HTERT RPE-1 (cell line): Measurements from ENCODE around the gene ATAD3C.
"Not testable (repeated sequence)": the region's sequence is repeated elsewhere in the genome, so short reads cannot be mapped to it uniquely, and the experiment has no call there.

Experiments used
- in situ Hi-C: fragments of 300-500 bp; cut with MboI; formaldehyde crosslinking; loops from 4 replicates; pipeline ENCODE4 v1.14.3; 2020; ENCODE audit warnings: low sequenced_read_pairs

The ATAD3C gene, protein sequence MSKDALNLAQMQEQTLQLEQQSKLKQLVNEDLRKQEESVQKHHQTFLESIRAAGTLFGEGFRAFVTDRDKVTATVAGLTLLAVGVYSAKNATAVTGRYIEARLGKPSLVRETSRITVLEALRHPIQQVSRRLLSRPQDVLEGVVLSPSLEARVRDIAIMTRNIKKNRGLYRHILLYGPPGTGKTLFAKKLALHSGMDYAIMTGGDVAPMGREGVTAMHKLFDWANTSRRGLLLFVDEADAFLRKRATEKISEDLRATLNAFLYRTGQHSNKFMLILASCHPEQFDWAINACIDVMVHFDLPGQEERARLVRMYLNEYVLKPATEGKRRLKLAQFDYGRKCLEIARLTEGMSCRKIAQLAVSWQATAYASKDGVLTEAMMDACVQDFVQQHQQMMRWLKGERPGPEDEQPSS

DNA sequence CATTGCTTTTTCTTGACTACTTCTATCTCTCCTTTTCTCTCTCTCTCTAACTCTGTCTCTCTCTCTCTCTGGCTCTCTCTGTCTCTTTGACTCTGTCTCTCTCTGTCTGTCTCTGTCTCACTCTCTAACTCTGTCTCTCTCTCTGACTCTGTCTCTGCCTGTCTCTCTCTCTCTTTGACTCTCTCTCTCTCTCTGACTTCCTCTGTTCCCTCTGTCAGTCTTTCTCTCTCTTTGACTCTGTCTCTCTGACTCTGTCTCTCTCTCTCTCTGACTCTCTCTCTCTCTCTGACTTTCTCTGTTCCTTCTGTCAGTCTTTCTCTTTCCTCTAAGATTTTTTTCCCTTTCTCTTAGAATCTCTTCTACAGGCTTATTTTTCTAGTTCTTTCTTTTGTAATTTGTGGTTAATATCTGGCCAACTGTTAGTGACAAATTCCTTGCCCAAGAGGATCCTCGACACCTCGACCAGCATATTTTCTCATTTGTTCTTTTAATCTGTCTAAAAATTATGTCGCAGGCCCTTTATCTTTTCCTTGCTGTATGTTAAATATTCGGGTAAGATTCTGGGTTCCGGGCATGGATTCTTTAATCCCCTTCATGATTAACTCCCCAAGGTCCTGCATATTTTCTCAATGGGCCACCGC lies at the start of gene ATAD3C:
TSS of gene ATAD3C (plus strand) at position 591 of the 641 bp plus-strand sequence. CDS start 995 bp downstream, outside the sequence.
- in situ Hi-C loops = no loop called here

DNA sequence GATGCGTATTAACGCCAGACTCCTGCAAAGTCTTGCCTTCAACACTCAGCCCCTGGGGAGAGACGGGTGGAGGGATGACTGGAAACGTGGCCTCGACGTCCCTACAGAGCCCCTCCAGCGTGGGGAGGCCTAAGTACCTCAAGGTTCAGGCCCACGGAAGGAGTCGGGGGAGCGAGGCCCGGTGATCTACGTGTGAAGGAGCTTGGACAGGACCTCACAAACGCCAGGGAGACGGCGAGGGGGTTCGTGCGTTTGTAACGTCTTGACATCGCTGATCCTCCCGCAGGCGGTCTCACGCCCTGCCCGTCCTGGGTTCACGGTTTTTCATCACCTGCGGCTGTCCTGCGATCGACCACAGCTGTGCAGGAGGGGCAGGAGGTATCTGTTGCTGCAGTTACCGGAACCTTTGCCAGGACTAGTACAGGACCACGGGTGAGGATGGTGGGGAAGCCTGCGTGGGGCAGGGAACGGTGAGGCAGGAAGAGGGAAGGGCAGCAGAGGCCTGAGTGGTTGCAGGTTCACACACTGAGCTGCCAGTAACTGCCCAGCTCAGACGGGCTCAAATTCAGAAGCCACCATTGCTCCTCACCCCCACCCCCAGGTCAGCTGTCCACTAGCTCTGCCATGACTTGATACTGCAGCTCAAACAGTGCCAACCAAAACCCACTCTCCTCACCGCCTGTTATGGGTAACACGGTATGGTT lies 49.5 kb upstream of the ATAD3C start:
- in situ Hi-C loops = no loop called here

DNA sequence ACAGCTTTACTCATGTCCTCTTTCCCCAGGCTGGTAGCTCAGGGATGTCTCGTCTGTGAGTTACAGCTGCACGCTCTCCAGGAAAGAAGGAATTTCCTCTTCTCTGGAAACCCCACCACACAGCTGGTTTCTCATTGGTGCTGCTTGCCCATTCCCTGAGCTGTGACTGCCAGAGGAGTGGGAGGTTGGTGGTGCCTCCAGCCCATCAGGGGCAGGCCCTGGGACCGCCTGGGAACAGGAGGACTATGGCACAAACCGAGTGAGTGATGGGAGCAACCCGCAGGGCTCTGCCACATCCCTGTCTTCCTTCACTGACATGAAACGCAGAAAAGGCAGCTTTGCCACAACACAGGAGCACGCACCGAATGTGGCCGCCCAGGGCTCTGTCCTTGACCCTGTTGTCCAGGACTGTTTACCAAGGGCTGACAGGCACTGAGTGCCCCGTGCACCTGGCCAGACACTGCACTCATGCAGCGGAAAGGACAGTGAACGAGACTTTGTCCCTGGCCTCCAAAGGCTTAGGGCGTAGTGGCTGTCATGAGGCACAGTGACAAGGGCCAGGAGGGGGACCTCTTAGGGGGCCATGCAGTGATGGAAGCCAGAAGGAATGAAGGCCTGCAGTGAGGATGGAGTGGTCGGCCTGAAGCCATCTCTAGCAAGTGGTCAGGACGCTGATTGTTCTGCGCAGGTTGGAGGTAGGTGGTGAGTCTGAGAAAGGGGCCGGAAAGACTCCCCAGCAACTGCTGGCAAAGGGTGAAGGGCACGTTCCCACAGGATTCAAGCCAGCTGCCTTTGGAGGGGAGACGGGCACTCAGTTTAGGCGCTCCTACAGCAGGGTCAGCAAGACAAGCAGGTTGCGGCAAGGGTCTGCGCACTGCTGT lies 48.7 kb upstream of the ATAD3C start:
- in situ Hi-C loops = no loop called here

DNA sequence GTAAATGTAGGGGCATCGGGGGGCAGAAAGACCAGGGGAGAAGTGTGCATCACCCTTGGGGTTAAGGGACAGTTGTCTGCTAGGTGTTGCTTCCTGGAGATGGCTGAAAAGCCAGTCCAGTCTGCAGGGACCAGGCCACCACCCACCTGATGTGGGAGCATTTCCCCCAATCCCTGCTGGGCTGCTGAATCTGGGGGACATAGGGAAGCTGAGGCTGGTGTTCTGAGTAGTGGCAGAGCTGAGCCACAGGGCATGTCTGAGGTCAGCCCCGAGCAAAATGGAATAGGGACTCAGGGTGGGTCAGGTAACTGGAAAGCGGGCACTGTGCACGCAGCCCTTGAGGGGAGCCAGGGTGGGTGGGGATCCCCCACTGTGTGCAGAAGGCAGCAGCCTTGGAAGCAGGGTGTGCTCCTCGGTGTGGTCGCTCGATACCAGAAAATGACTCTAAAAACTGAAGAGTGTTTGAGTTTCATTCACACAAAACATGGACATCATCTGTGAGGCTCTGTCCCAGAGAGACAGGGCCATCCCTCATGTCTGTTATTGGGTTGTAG lies 48.0 kb upstream of the ATAD3C start:
- in situ Hi-C loops = no loop called here

DNA sequence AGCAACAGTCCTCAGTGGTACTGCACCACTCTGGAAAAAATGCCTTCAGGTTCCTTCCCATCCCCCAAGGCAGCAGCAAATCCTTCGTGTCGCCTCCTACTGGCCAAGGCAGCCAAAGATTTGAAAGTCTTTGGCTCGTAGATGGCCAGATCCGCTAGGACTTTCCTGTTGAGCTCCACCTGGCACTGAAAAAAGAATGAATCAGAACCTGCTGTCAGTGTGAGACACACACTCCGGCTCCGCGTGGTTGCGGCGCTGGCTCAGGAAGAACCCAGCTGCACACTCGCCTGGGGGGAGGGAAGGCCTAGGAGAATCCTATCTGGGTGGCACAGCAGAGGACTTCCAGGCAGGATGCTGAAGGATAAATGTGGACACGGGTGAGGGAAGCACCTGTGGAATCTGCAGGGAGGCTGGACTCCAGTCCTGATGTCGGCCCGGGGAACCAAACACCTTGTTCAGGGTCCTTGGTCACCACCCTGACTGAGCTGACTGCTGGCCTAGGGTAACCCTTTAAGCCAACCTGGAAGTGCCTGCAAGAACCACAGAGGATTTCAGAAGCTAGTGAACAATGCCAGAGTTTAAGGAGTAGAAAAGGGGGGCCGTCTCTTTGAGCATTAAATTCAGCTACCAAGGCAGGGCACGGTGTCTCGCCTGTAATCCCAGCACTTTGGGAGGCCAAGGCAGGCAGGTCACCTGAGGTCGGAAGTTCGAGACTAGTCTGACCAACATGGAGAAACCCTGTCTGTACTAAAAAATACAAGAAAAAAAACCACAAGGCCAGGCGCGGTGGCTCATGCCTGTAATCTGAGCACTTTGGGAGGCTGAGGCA lies 47.2 kb upstream of the ATAD3C start:
- in situ Hi-C loops = no loop called here

DNA sequence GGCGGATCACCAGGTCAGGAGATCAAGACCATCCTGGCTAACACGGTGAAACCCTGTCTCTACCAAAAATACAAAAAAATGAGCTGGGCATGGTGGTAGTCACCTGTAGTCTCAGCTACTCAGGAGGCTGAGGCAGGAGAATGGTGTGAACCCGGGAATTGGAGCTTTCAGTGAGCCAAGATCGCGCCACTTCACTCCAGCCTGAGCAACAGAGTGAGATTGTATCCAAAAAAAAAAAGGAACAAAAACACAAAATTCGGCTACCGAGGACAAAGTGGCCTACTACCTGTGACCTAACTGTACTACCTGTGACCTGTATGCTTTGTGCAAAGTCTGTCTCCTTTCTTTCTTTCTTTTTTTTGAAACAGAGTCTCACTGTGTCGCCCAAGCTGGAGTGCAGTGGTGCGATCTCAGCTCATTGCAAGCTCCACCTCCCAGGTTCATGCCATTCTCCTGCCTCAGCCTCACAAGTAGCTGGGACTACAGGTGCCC lies 46.5 kb upstream of the ATAD3C start:
- in situ Hi-C loops = not testable (repeated sequence)

DNA sequence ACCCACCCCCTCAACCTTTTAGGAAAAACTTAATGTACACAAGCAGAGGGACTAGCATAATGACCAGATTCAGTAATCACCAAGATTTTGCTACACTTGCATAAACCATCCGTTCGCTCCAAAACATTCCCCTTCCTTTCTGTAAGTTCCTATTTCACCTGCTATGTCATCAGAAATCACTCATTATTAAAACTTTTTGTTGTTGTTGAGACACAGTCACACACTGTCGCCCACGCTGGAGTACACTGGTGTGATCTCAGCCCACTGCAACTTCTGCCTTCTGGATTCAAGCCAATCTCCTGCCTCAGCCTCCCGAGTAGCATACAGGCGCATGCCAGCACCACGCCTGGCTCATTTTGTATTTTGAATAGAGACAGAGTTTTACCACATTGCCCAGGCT lies 45.8 kb upstream of the ATAD3C start:
- in situ Hi-C loops = no loop called here

DNA sequence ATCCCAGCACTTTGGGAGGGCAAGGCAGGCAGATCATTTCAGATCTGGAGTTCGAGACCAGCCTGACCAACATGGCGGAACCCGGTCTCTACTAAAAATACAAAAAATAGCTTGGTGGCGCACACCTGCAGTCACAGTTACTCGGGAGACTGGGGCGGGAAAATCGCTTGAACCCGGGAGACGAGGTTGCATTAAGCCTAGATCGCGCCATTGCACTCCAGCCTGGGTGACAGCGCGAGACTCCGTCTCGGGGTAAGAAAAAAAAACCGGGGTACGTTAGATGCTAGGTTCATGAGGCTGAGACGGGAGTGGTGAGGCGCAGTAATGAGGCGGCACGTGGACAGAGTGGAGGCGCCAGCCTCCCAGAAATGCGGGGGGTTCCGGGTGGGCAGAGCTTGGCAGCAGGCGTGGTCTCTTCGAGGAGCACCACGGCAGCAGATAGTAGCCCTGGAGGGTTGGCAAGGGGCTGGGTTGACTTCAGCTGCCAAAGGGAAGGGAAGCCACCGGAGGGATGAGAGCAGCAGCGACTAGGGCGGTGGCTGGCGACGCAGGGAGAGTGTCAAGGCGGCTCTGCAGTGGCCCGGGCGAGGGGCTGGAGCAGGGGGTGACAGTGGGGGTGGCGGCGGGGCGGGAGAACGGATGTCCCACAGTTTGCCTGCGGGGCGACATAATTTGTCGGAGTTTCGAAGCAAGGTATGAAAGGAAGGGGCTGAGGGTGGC lies 43.2 kb upstream of the ATAD3C start:
- in situ Hi-C loops = no loop called here

DNA sequence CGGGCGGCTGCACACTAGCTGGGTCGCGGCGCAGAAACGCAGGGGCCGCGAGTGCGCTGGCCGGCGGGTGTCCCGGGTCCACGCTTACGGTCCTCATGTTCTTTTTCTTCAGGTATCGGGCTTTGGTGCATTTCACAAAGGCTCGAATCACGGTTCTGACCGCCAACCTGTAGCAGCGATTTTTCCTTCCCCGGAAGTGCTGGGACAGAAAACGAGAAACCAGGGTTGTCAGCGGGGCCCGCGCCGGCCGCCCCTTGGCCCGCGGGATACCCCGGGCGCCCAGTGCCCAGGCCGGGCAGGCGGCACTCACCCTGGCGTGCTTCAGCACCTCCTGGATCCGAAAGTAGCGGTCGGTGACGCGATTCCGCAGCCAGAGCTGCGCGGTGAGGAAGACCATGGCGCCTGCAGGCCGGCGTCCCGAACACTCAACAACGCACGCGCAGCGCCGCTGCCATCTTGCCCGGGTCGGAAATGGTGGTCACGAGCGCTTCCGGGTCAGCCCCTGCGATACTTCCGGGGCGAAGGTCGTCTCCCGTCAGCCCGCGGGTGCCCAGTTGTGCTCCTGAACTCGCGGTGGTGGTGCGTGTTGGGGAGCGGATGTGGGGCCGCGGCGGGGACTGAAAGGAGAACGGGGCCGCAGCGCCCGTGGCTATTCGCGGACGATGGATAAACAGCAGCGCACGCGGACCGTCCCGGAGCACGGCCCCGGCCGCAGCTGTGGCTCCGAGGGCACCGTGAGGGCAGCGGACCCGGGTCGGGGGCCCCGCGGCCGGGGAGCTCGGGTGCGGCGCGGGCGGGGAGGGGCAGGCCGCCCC lies 42.5 kb upstream of the ATAD3C start, which contains the start of gene MRPL20:
TSS of gene MRPL20 (minus strand) at position 473 of the 815 bp plus-strand sequence. CDS start at position 397, 76 bp downstream.
- in situ Hi-C loops = no loop called here

DNA sequence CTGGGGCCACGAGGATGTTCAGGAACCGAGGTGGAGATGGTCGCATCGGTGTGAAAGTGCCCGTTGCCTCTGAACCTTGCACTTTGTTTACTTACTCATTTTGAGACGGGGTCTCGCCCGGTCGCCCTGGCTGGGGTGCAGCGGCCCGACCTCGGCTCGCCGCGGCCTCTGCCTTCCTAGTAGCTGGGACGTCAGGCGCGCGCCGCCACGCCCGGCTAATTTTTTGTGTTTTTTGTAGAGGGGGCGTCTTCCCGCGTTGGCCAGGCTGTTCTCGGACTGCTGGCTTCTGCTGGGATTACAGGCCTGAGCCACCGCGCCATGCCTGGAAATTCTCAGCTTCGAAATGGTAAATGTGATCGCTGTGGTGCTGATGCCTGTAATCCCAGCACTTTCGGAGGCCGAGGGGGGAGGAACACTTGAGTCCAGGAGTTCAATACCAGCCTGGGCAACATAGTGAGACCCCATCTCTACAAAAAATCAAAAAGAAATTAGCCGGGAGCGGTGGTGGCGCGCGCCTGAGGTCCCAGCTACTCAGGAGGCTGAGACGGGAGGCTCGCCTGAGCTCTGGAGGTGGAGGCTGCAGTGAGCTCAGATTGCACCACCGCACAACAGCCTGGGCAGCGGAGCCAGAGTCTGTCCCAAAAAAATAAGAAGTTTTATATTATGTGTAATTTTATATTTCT lies 41.7 kb upstream of the ATAD3C start:
- in situ Hi-C loops = no loop called here

DNA sequence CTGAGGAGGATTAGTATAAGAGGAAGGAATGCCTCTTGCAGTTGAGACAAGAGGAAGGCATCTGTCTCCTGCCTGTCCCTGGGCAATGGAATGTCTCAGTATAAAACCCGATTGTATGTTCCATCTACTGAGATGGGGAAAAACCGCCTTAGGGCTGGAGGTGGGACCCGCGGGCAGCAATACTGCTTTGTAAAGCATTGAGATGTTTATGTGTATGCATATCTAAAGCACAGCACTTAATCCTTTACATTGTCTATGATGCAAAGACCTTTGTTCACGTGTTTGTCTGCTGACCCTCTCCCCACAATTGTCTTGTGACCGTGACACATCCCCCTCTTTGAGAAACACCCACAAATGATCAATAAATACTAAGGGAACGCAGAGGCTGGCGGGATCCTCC lies 39.3 kb upstream of the ATAD3C start:
- in situ Hi-C loops = not testable (repeated sequence)

DNA sequence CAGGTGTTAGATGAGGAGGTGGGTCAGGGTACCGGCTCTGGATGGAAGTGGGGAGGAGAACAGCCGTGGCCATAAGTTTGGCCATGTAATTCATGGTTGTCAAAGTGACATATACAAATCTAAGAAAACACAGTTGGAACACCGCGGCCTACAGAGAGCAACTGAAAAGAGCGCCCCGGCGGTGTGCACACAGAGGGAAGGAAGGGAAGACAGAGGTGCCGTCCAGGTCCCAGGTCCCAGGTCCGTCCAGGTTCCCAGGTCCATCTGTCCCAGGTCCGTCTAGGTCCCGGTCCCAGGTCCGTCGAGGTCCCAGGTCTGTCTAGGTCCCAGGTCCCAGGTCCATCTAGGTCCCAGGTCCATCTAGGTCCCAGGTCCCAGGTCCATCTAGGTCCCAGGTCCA lies 37.9 kb upstream of the ATAD3C start:
- in situ Hi-C loops = no loop called here

DNA sequence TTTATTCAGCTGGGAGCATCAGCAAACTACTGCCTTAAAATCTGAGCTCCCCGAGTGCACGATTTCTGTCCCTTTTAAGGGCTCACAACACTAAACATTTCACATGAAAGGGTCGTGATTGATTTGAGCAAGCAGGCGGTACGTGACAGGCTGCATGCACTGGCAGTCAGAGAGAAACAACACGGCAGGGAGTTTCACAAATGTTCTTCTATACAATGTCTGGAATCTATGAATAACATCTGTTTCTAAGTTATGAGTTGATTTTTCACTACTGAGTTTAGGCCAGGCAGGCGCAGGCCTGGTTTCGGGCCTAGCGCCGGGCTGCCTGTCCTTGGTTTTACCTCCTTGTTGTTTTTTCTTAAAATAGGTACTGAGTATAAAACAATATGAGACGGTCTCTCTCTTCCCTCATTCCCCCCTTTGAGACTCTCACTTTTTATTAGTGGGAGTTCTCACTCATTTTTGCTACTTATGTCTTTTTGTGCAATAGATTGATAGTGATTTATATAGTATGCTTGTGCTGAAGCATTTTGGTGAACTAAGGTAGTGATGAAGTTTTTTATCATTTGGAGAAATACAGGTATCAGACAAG lies 37.1 kb upstream of the ATAD3C start:
- in situ Hi-C loops = not testable (repeated sequence)

DNA sequence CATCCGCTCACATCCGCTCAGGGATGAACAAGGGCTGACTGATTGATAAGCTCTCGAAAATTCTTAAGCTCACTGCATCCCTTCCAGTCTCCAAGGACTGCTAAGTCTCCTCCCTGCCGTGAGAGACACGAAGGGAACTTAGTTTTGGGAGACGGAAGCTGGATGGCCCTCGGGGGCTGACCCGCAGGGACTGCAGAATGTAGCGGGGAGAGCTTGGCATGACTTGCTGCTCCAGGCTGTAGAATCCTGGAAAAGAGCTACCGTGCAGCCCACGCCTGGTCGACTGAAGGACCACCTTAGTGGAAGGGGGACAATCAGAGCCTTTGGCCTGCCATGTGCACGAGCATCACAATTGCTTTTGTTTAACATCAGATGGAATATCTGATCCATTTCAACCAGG lies 33.7 kb upstream of the ATAD3C start:
- in situ Hi-C loops = no loop called here

DNA sequence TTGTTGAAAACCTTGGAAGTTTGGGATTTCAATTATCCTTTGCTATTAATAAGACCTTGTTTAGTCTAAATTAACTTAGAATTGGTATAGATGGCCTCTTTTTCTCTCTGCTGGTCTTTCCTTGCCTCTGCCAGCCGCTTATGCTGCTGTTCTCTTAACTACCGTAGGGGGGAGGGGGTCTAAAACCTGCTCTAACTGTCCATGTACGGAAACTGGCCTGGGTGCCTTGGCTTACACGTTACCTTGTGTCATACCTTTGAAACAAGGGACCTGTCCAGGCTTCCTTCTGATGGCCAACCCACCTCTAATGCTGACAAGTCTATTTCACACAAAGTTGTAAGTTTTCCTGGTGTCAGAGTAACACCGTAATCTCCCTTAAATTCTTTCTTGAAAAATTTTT lies 32.1 kb upstream of the ATAD3C start:
- in situ Hi-C loops = not testable (repeated sequence)

DNA sequence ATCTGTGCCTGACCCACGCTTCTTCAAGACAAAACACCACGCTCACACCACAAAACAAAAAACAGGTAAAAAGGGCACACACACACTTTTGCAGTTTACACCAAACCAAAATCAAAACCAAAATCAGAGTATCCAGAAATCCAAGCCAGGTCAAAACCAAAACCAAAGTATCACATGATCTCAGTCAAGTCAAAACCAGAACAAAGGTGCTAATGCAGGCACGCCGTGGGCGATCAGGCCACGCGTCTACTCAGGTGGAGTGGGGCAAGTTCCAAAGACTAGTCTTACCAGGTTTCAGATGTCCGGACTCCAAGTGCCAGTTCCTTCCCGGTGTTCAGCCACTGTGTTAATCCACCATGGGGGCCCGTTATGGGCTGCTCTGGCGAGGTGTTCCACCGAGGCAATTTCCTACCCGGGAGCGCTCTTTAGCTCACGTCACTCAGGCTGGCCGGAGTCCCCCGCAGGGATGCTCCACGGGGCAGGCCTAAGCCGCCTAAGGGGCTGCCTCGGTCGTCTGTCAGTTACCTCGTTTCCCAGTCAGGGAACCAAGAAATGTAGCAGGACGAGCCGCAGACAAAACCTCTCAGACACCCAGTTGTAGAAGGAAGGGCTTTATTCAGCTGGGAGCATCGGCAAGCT lies 31.5 kb upstream of the ATAD3C start:
- in situ Hi-C loops = not testable (repeated sequence)
